HG03439 (cell line): ENCODE data around the gene UVSSA.
"Not testable (repeated sequence)": the region's sequence is repeated elsewhere in the genome, so short reads cannot be mapped to it uniquely, and the experiment has no call there.

Experiments used
- ATAC-seq: cut with Tn5 transposase; IDR thresholded peaks from one replicate; pipeline ENCODE4 v1.9.1; 2021; ENCODE audit warnings: mild to moderate bottlenecking, moderate library complexity; ENCODE audit not compliant: unreplicated experiment

Gene UVSSA

DNA sequence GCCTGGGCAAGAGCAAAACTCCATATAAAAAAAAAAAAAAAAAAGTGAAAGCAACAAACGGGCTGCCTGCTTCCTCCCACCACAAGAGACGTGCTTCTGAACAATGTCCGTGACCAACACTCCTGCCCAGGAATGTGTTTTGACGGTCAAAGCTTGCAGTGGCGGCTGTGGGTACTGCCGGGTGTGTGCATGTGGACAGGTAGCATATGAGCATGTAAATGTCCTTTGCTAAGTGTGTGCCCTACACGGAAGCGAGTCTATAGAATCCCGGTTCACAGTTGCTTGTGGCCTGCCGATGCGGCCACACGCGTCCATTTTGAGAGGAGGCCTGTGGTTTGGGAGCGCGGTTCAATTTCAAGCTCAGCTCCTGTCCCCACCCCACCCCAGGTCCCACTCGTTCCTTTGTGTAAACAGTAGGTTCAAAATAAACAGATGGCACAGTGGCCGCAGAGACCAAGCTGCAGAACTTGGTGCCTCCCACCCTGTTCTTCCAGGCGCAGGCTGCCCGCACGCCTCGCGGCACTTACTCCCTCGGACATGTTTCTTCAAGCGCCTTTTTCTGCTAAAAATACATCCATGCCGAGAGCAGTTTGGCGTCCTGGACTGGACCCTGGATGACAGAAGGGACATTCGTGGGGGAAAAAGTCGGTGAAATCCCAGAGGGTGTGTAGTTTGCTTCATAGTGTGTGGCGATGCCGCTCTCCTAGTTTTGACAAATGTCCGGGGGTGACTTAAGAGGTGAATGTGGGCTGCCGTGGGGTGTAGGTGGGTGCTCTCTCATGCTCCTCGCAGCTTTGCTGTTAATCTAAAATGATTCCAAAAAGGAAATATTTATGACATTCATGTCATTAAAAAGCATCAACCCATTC lies 70.7 kb downstream of the UVSSA start:
- no peak for ATAC-seq

DNA sequence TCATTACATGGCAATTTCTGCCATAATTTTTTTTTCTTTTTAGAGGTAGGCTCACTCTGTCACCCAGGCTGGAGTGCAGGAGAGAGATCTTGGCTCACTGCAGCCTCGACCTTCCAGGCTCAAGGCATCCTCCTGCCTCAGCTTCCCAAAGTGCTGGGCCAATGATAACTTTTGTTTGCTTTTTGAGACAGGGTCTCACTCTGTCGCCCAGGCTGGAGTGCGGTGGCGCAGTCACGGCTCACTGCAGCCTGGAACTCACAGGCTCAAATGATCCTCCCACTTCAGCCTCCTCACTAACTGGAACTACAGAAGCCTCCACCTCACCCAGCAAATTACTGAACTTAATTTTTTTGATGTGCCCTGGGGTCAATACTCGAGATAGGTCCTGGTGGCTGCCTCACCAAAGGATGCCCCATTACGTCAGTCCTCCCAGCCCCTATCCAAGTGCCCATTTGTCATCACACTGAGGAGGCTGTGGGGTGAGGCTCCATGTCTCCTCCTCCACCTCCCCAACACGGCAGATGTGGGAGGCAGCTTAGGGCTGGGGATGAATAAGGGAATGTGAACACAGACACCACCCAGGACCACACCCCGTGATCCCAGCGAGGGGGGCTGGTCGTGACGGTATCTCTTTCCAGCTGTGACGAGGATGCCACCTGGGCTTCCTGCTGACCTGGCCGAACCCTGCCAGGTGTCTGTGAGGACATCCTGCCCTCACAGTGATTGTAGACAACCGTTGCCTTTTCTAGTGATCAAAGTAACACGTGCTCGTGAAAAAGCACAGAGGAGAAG lies 71.7 kb downstream of the UVSSA start:
- ATAC-seq: no peak

DNA sequence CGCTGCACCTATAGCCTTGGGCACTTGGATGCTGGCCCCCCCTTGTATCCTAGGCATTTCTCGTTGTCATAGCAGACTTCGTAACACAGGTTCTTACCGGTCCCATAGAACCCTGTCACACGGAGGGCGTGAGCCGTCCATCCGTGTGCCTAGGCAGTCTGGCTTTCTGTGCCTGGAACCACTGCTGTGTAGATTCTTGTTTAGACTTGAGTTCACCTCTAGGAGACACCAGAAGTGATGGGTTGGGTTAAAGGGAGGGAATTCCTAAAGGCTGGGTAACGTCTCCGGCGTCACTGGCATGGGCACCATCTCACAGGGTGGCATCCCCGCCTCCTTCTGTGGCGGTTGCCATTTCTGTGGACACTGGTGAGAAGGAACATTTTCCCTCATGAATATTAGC lies 72.7 kb downstream of the UVSSA start:
- ATAC-seq: no peak

DNA sequence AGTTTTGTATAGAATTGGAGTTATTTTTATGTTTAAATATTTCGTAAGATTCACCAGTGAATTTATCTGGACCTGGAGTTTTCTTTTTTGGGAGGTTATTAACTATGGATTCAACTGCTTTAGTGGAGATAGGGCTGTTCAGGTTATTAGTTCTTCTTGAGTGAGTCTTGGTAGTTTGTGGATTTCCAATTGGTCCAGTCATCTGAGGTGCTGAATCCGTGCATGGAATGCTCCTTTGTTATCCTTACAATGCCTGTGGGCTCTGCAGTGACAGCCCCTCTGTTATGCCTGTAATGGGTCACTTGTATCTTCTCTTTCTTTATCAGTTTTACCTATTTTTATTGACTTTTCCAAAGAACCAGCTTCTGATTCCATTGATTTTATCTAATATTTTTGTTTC lies 74.6 kb downstream of the UVSSA start:
- ATAC-seq: no peak

DNA sequence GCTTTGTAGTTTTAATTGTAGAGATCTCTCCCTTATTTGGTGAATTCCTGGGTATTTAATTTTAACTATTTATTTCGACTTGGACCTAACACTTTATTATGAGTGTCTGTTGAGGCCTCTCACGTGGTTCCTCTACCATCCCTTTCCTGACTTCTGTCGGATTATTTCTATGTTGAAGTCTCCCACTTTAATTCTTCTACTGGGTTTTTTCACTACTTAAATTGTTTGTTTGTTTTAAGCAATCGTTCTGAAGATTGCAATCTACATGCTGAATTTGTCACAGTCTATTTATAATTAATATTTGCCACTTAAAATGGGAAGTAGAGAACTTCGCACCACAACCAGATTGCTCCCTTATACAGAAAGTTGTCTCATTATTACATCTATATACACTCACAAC lies 80.0 kb downstream of the UVSSA start:
- ATAC-seq: no peak

DNA sequence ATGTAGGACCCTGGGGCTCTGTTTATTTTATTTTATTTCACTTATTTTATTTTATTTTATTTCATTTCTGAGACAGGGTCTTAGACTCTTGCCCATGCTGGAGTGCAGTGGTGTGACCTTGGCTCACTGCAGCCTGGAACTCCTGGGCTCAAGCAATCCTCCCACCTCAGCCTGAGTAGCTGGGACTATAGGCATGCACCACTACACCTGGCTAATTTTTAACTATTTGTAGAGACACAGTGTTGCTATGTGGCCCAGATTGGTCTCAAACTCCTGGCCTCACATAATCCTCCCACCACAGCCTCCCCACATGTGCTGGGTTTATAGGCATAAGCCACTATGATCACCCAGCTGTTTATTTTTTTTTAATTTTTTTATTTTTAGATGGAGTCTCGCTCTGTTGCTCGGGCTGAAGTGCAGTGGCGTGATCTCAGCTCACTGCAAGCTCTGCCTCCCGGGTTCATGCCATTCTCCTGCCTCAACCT lies 96.7 kb downstream of the UVSSA start:
- ATAC-seq: not testable (repeated sequence)
